Measurements from ENCODE around the gene HSPA6.
A peak's percentile ranks its signal among the peaks of the same experiment; 100 is the strongest.
"Not testable (repeated sequence)": the region's sequence is repeated elsewhere in the genome, so short reads cannot be mapped to it uniquely, and the experiment has no call there.

Gene HSPA6

GRCh38 chr1:161505686-161506085, 18.7 kb upstream of the HSPA6 start:
- no peak for DNase-seq

- DNase-seq: peak; percentile 56
Measured at GRCh38 chr1:161506336-161507223, 17.8 kb upstream of the HSPA6 start.

- DNase-seq: no peak
Measured at GRCh38 chr1:161510477-161510876, 13.9 kb upstream of the HSPA6 start.

GRCh38 chr1:161511018-161511755, 13.2 kb upstream of the HSPA6 start:
- no peak for DNase-seq

- DNase-seq: no peak
Measured at GRCh38 chr1:161511756-161512060, 12.6 kb upstream of the HSPA6 start.

- not testable (repeated sequence) for DNase-seq
Measured at GRCh38 chr1:161512636-161513447, 11.5 kb upstream of the HSPA6 start.

- DNase-seq: not testable (repeated sequence)
Measured at GRCh38 chr1:161513448-161513780, 10.9 kb upstream of the HSPA6 start.

GRCh38 chr1:161513953-161514352, 10.4 kb upstream of the HSPA6 start:
- DNase-seq: not testable (repeated sequence)

- not testable (repeated sequence) for DNase-seq
Measured at GRCh38 chr1:161523041-161523816, 1.1 kb upstream of the HSPA6 start.

- not testable (repeated sequence) for DNase-seq
Measured at GRCh38 chr1:161524742-161525291, 477 bp downstream of the HSPA6 start.

GRCh38 chr1:161525321-161525720, 981 bp downstream of the HSPA6 start:
- not testable (repeated sequence) for DNase-seq

- DNase-seq: not testable (repeated sequence)
Measured at GRCh38 chr1:161525918-161526317, 1.6 kb downstream of the HSPA6 start.

GRCh38 chr1:161528550-161528949, 4.2 kb downstream of the HSPA6 start:
- not testable (repeated sequence) for DNase-seq

GRCh38 chr1:161529463-161530104, 5.2 kb downstream of the HSPA6 start:
- DNase-seq: not testable (repeated sequence)

GRCh38 chr1:161530158-161530557, 5.8 kb downstream of the HSPA6 start:
- DNase-seq: not testable (repeated sequence)

GRCh38 chr1:161530671-161531641, 6.6 kb downstream of the HSPA6 start:
- DNase-seq: peak; percentile 95

GRCh38 chr1:161531986-161532643, 7.8 kb downstream of the HSPA6 start:
- no peak for DNase-seq

- not testable (repeated sequence) for DNase-seq
Measured at GRCh38 chr1:161532644-161533567, 8.6 kb downstream of the HSPA6 start.
